ENCODE measurements around the gene LMO4.
A peak's percentile ranks its signal among the peaks of the same experiment; 100 is the strongest.

Gene LMO4, protein sequence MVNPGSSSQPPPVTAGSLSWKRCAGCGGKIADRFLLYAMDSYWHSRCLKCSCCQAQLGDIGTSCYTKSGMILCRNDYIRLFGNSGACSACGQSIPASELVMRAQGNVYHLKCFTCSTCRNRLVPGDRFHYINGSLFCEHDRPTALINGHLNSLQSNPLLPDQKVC

DNA sequence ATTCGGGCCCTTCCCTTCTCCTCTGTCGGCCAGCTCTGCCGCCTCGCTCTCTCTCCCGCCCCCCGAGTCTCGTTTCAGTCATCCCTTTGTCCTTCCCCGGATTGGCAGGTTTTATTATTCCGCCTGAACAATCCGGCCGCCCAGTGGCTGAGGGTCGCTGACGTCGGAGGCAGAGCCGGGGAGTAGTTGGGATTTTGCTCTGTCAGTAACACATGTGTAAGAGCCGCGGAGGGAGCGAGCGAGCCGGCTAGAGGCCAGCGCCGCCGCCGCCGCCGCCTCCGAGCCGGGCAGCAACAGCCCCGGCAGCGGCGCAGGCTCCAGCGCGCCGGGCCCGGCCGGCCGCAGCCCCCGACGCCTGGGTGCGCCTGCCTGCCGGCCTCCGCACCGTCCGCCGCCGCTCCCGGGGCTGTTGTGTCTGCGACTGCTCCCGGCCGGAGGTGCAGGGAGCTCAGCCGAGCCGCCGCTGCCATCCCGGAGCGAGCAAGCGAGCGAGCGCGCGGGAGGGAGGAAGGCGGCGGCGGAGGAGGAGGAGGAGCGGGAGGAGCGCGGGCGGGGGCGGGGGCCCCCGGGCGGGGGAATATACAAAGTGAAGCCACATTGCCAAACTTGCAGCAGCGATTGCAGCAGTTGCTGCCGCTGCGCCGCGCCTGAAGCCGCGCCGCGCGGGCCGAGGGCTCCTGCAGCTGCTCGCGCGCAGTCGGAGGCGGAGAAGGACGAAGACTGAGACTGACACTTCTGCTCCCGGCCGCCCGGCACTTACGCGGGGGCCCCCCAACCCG, at the start of gene LMO4:
TSS of gene LMO4 (plus strand) at position 609 of the 779 bp plus-strand sequence. CDS start 3,136 bp downstream, outside the sequence.
- peak; percentile 67 for DNase-seq (ENCODE audit: low read depth)

DNA sequence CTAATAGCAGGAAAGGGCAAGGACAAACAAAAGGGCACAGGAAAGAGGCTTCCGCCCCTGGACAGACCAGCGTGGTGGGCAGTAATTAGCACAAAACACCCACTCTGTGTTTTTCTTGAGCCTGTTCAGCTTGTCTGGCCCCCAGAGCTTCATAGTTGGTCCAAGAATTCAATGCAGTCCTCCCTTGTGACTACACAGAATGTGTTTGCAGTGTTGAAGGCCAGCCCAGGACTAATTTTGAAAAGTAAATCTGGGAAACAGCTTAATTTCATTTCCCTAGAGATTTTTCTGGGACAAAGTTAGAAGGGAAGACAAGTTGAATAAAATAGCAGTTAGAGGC, 49.2 kb upstream of the LMO4 start:
- DNase-seq (ENCODE audit: low read depth) = no peak

DNA sequence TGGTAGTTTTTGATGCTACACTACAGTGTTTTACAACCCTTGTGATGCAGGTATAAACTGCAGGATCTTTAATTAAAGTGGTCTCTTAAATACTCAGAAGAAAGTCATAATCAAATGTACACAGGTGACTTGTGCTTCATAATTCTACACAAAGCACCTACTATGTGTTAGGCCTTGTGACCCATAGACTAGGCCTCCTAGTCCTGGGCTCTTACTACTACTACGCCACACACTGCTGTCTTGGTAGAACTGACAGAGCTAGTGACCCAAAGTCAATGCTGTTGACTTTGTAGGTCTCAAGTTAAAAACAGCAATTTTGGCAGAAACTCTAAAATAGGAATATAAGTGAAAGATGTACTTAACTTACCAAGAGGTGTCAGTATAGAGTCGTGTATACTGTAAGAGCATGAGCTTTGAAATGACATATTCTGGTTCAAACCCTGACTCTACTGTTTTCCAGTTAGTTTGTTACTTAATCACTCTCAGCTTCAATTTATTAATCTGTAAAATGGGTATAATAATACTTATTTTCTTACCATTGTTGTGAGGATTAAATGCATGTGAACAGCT, 48.6 kb upstream of the LMO4 start:
- DNase-seq (ENCODE audit: low read depth) = no peak

DNA sequence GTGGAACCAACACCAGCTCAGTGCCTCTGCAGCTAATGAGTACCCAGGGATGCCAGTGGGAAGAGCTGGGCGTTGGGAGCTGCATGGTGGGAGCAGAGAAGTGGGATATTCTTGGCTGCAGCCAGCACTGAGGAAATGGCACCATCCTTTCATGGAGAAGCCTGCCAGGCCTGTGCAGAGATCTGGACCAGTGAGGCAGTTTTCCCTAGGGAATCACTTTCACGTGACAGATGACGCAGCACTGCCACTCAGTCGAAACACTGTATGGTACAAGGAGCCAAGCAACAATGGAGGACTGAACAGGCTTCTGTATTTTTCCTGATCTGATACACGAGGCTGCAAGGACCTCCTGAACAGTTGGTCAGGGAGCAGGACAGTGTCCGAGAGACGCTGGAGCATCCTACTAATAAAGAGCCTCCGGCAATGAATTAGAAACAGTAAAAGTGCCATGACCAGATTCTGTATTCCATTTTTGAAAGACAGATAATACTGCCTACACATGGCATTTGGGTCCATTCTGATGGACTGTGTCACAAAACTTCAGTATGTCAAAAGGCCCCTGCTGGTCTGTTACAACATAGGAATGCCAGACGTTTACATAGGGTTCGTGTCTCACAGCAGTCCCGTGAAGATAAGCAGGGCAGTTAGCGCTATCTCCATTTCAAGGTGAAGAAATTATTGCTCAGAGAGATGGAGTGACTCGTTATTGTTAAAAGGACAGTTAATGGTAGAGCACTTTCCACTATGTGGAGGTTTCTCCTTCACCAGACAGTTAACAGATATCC, 44.0 kb upstream of the LMO4 start:
- no peak for DNase-seq (ENCODE audit: low read depth)

DNA sequence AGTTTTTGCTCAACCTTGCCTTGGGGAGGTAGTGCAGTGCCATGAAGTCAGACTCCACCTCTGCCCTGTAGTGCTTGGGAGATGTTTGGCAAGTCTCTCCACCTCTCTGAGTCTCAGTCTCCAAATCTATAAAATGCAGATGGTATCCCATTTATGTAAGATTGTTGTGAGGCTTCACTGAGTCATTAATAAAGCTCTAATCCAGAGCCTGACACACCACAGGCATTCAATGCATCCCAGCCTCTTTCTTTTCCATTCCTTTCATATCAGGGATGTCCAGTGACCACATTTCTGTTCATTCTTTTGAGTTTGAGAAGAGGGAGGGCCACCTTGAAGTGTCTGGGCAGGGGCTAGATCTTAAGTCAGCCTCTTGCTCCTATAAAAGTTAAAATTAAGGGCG, 37.6 kb upstream of the LMO4 start:
- DNase-seq (ENCODE audit: low read depth) = no peak

DNA sequence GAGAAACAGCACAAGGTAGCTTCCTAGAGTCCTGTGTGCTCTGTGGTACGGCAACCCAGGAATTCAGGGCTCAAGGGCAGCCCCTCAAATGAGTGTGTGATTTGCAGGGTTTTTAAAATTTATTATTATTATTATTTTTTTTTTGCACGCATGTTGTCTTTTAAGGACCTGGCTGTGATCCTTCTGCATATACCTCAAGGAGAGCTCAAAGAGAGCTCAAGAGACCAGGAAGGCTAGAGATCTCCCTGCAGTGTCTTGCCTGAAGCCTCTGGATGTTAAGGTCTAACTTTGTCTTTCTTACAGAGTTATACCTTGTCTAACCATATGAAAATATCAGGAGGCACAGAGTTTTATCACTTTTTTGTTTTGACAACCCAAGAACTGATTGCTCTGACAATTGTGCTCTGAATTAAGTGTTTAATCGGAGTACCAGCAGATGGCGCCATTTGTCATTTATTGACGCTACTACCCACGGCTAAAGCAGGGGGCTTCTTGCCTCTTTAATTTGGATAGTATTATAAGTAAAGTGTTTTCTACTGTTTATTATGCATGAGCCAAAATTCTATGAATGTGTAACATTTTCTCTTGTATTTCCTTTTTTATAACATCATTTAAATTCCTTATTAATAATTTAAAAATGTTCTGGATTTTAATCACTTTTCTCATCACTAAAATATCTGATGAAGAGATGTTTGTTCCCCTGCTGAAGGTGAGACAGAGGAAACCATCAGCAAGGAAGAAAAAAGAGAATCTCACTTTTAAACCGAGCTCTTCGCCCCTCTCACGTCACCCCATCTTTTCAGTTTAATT, 35.8 kb upstream of the LMO4 start:
- peak; percentile 29 for DNase-seq (ENCODE audit: low read depth)

DNA sequence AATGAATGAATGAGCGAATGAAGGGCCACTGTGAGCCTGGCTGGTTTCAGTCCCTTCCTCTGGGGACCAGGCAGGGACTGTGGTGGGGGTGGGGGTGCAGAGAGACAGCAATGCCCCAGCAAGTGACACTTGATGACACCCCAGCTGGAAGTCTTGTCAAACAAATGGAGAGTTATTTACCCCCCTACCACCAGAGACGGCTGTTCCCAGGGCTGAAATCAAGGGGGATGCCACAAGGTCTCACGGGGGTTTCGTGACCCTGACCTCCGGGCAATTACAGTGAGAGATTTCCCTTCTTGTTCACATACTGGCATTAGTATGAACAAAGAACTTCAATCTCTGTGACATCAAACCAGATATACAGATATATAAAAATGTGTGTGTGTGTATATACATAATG, 34.0 kb upstream of the LMO4 start:
- no peak for DNase-seq (ENCODE audit: low read depth)

DNA sequence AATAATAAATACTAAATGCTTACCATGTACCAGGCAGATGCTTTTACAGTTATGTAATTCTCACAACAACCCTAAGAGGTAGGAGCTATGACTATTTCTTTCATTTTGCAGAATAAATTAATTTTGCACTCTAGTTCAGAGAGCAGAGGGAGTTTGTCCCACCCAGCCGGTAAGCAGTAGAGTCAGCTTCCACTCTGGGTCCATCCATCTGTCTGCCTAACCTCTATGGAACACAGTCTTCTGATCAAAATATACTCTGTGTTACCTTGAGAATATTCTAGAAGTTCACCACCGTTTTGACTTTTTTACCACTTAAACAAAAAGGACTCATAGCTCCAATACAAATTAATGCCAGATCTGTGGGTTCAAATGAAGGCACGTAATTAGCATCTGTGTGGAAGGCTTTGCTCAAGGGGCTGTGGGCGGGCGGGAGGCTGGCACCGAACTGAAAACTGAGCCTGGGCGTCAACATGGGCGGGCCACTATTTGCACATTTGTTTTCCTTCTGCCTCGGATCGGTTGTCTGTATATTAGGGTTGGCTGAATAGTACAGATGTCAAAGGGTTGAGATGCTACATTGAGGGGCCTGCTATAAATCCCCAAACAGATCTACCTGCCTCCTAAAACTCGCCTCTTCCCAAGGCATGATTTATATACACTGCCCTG, 33.1 kb upstream of the LMO4 start:
- DNase-seq (ENCODE audit: low read depth) = no peak

DNA sequence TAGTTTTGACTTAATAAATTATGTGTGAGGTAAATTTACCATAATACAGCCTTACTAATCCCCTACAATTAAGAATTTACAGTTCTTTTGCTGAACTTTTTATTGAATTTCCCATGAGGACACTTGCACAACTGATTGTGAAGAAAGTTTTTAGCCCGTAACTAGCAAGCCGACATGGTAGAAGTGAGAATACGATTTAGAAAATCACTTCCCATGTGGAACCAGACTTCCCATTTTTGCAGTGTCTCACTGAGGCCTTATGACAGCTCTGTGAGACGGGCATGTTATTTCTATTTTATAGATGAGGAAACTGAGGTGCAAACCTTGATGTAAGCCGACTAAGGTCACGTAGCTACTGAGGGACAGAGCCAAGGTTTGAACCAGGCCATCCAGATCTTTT, 32.5 kb upstream of the LMO4 start:
- DNase-seq (ENCODE audit: low read depth) = no peak

DNA sequence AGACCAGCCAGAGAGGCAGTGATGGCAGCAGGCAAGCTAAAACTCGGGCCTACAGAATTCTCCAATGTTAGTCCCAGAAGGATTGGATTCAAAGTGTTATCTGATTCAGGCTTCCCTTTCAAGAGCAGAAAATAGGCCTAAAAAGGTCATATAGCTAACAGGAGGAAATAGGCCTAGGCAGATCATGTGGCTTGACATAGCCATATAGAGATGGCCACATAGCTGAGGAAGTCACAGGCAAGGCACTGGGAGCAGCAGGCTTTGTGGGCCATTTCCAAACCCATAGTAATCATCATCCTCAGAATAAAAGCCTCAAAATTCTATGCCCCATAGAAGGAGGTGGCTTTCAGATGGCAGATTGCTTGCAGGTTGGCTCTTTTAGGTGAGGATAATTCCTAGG, 29.0 kb upstream of the LMO4 start:
- DNase-seq (ENCODE audit: low read depth) = no peak

DNA sequence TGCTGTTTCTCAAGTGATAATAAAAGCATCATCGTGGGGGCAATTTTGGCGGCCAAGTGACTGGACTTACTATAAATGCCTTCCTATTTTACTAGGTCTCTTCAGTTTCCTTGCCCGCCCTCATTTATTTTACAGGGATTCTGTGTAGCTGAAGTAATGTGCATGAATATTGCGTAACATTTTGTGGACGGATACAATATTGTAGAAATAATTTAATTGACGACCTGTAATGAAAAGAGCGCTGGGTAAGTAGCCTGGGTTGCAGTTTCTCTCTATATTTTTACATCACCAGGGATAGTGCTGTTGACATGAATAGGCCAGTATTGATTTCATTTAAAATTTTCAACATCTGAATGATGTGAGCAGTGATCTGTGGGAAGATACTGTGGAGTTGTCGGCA, 28.1 kb upstream of the LMO4 start:
- no peak for DNase-seq (ENCODE audit: low read depth)

DNA sequence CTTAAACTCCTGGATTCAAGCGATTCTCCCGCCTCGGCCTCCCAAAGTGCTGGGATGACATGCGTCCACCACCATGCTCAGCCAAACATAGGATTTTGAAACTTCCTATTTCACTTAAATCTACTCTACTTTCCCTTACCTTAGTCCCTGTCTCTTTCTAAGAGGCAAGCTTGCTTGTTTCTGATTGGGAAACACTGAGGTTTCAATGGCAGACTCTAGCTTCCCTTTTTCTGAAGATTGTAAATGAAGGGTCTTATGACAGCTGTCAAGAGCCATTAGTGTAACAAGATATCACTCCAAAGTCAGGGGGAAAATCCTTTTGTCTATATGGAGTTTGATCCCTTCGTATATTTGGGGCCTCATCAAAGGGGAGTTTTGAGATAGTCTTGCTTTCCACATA, 23.5 kb upstream of the LMO4 start:
- no peak for DNase-seq (ENCODE audit: low read depth)

DNA sequence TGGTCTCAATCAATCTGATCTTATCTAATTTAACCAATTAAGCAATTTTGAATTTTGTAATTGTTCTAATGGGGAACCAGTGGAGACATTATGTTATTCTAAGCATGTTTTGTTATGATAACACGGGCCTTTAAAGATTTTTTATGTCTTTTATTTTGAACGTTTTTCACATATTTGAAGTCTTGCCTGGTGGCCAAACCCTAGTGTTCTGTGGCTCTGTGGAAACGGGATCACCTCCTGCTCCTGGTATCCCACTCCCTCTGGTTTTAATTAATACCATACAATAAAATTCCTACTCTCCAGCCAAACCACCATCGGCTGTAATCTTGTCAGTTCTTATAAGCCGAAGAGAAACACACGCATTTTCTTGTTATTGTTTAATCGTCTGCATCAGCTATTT, 22.9 kb upstream of the LMO4 start:
- DNase-seq (ENCODE audit: low read depth) = no peak

DNA sequence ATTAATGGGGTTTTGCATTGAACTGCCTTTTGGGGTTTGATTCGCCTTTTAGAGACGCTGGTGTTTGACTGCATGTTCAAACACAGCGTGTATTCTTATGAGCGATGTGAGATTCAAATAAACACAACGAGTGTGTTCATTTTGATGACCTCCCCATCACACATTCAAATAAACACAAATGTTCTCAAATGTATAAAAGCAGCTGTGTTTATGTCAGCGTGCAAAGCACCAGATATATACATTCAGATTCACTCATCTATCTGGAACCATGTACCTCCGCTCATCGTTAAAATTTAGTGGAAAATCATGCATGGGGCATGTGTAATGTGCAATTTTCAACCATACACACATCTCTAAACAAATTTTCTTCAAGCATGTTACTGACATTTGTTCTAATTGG, 21.4 kb upstream of the LMO4 start:
- DNase-seq (ENCODE audit: low read depth) = no peak

DNA sequence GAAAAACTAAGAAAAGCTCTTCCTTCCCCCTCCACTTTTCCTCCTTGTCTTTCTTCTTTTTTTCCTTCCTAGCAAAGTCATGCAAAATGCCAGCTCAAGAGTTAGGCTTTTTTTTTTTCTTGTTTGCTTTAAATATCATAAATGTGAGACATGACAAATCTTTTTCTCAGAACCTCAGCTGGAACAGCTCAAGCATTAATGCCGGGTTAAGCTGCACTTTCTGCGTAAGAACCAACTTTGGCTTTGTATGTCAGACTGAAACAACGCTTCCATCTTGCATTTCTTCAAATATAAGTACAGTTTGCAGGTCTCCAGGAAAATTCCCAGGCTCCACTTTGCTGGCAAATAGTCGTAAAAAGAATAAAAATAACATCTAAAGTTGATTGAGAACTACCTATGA, 20.7 kb upstream of the LMO4 start:
- no peak for DNase-seq (ENCODE audit: low read depth)

DNA sequence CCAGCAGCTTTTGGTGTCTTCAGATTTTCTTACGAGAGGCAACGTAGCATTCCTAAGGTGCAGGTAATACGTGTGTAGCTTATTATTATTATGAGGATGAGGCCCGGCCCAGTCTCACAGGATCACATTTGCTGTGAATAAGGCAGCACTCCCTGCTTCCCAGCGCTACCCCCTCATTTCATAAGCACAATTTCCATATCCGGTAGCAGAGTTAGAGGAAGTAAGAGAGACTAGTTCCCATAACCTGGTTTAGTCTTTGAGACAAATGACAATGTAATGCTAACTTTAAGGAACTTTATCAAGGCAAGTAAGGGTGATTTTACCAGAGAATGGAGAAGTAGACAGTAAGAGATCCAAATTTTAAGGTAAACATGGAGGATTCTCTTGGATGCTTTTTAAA, 14.6 kb upstream of the LMO4 start:
- DNase-seq (ENCODE audit: low read depth) = no peak

DNA sequence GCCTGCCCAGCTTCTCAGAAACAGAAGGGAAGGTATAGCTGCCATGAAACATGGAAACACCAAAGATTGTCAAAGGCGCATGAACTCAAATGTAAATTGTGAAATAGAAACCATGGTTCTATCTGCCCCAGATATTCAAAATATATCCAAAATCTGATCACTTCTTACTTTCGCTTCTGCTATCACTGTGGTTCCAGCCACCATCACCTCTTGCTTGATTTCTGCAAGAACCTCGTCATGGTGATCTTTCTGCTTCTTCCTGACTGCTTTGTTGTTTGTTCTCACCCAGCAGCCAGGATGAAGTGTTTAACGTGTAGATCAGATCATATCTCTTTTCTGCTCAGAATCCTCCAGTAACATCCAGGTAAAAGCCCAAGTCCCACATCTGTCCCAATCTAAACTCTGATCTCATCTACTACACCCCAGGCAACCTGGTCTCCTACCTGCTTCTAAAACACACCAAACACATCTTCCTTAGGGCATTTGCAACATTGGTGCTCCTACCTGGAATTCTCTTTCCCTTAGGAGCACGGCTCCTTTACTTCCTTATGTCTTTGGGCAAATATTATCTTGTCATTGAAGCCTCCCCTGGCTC, 10.5 kb upstream of the LMO4 start:
- no peak for DNase-seq (ENCODE audit: low read depth)

DNA sequence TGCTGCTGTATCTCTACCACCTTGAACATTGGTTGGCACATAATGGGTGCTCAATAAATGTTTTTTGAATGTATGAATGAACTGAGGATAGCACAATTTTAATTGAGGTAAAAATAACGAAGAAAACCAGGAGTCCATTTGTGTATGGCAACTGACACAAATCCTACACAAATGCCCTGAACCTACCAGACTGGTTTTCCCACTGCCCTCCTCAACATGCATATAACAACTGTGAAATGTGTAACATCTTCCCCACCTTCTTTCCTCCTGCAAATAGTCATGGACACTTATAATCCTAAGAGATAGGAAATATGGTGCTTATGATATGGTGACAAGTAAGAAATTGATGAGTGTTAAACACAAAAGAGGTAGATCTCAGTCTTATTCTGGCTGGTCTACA, 9.9 kb upstream of the LMO4 start:
- no peak for DNase-seq (ENCODE audit: low read depth)

DNA sequence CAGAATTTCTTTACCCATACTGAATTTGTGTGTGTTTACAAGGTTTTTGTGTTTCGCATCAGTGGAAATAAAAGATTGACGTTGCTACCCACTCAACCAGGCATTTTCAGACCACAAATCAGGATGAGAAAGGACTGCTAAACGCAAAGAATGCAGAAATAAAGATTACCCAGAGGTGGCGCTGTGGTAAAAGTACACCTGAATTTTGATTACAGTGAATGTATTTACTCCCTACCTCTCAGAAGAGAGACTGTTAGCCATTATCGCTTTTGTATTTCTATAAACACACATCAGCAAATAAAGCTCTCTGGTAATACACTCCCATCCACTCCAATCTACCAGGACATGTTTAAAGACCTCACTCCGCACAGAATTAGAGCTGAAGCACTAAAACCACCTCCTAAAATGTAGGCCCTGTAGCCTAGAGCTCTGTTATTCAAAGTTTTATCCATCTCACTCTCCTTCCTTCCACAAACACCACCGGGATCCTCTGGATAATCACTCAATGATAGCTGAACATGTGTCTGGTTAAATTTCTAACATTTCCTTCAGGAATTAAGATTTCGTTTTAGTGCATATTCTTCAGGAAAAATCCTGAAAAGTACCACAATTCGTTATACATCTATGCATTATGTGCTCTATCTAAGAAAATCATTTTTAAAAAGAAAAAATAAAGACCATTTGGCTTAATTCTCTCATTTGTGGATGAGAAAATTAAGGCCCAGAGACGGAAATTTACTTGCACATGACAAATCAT, 2.5 kb upstream of the LMO4 start:
- DNase-seq (ENCODE audit: low read depth) = no peak
